Cardiac fibroblast (primary cell): ENCODE data around the gene WNT5A.

Experiments
- DNase-seq, 2 donors: peaks; one replicate each; pipeline versions ENCODE4 v3.0.0 to v3.0.0-alpha.2; 2010; ENCODE audit warnings: low read depth in 2 of 2
- H3K4me3 ChIP-seq, 2 donors: replicated peaks in 1 of 2; 1 replicate in 1 of 2; 2 replicates in 1 of 2; pipeline ENCODE4 v1.5.1; 2011; ENCODE audit warnings: low read depth in 2 of 2, low read length in 2 of 2, mild to moderate bottlenecking in 2 of 2, moderate library complexity in 1 of 2
- CTCF ChIP-seq: IDR thresholded peaks from one replicate; pipeline ENCODE4 v1.5.1; 2011; ENCODE audit warnings: low read depth, mild to moderate bottlenecking, low read length, inconsistent platforms

Gene WNT5A

GRCh38 chr3:55486857-55487380 is at the start of gene WNT5A:
TSS of gene WNT5A (minus strand) at chr3:55487306. CDS start at chr3:55486985, 321 bp downstream.
- no peak for TF ChIP-seq CTCF
- peak; percentile 54 to 57 for DNase-seq
- peak within 1 kb of the TSS; percentile 79 to 90 for H3K4me3 ChIP-seq

GRCh38 chr3:55534876-55535275 is 47.8 kb upstream of the WNT5A start:
- H3K4me3 ChIP-seq: no peak overlapping the region
- no peak for TF ChIP-seq CTCF
- DNase-seq: no peak

GRCh38 chr3:55532806-55533205 is 45.7 kb upstream of the WNT5A start:
- H3K4me3 ChIP-seq: no peak overlapping the region
- TF ChIP-seq CTCF: no peak
- no peak for DNase-seq

- TF ChIP-seq CTCF: no peak
- no peak overlapping the region for H3K4me3 ChIP-seq
- no peak for DNase-seq
Measured at GRCh38 chr3:55531321-55531720, 44.2 kb upstream of the WNT5A start.

- no peak for DNase-seq
- H3K4me3 ChIP-seq: no peak overlapping the region
- TF ChIP-seq CTCF: no peak
Measured at GRCh38 chr3:55527361-55527760, 40.3 kb upstream of the WNT5A start.

GRCh38 chr3:55526332-55527030 is 39.4 kb upstream of the WNT5A start:
- no peak overlapping the region for H3K4me3 ChIP-seq
- DNase-seq: no peak
- no peak for TF ChIP-seq CTCF
